Spleen (tissue), 11 donors: Measurements from ENCODE around the gene GPR62. TPM values are rescaled to one million over a fixed set of nuclear protein-coding genes. Genes with fewer than 3 reads are reported as not detected.

Source experiments
- DNase-seq: peaks from one replicate; pipeline ENCODE4 v3.0.0-alpha.2; 2020
- H3K27ac ChIP-seq, 8 donors: fragments of 200-600 bp; sonication (generic) in 7 of 8; 1 replicate in 4 of 8; 2 replicates in 4 of 8; pipeline versions ENCODE4 v1.5.0 to v1.8.0; 2016 to 2021; ENCODE audit warnings: inconsistent platforms in 4 of 8, mild to moderate bottlenecking in 4 of 8, moderate library complexity in 1 of 8
- H3K27me3 ChIP-seq, 7 donors: fragments of 200-600 bp; sonication (generic) in 6 of 7; replicated peaks in 1 of 7; 1 replicate in 4 of 7; 2 replicates in 3 of 7; pipeline versions ENCODE4 v1.5.0 to v1.8.0; 2016 to 2021; ENCODE audit warnings: inconsistent platforms in 3 of 7, mild to moderate bottlenecking in 1 of 7
- H3K36me3 ChIP-seq, 6 donors: fragments of 200-600 bp; sonication (generic) in 5 of 6; 1 replicate in 4 of 6; 2 replicates in 2 of 6; pipeline versions ENCODE4 v1.5.0 to v1.8.0; 2016 to 2021; ENCODE audit warnings: inconsistent platforms in 2 of 6
- H3K4me1 ChIP-seq, 6 donors: fragments of 200-600 bp; sonication (generic) in 5 of 6; 1 replicate in 3 of 6; 2 replicates in 3 of 6; pipeline versions ENCODE4 v1.5.0 to v1.8.0; 2016 to 2021; ENCODE audit warnings: inconsistent platforms in 3 of 6
- H3K4me3 ChIP-seq, 8 donors: fragments of 200-600 bp; sonication (generic) in 7 of 8; 1 replicate in 4 of 8; 2 replicates in 4 of 8; pipeline versions ENCODE4 v1.5.0 to v1.8.0; 2016 to 2021; ENCODE audit warnings: inconsistent platforms in 4 of 8, mild to moderate bottlenecking in 4 of 8, moderate library complexity in 2 of 8
- H3K9me3 ChIP-seq, 8 donors: fragments of 200-600 bp; sonication (generic) in 7 of 8; 1 replicate in 4 of 8; 2 replicates in 4 of 8; pipeline versions ENCODE4 v1.5.0 to v1.8.0; 2016 to 2021; ENCODE audit warnings: inconsistent platforms in 4 of 8
- POLR2A ChIP-seq, 3 donors: fragments of 450-650 bp; IDR thresholded peaks; one replicate each; pipeline ENCODE4 v1.5.1; 2017; ENCODE audit warnings: antibody characterized with exemption in 3 of 3, mild to moderate bottlenecking in 1 of 3
- POLR2AphosphoS5 ChIP-seq, 3 donors: sonication (generic); formaldehyde crosslinking; IDR thresholded peaks; one replicate each; pipeline ENCODE4 v1.5.1; 2017; ENCODE audit warnings: antibody characterized with exemption in 3 of 3
- whole genome bisulfite sequencing, 5 donors: extraction: QIAGEN DNeasy Blood & Tissue Kit in 3 of 5; methylation state at CpG; one replicate each; pipeline versions ENCODE4 v1.1.5 to v1.1.7; 2013 to 2018; 5-methylcytosine and 5-hydroxymethylcytosine counted together
- intact Hi-C: fragments of 100-400 bp; cut with DNase I; formaldehyde crosslinking; loops from one replicate; pipeline ENCODE4 v1.15.0; 2023; ENCODE audit warnings: low total_unique reads
- polyA plus RNA-seq, 3 donors: library from polyadenylated mRNA; stranded (reverse); fragments of 200-250 nt; gene quantifications; one replicate each; pipeline ENCODE4 v1.2.1, GENCODE V29; 2013
- total RNA-seq, 7 donors: library from RNA; depleted of rRNA in 3 of 7; stranded (reverse); fragments of >200 nt in 3 of 7; fragmentation: NEBNext Ultra II Directional in 4 of 7; extraction: Animal tissue kit (Norgen Biotek cat#: 25700) in 4 of 7; gene quantifications; one replicate each; pipeline versions ENCODE4 v1.1.0 to v1.2.1, GENCODE V29; 2016 to 2021
- TF ChIP-seq, protein P1 (sequence below), 11 experiments: fragments of 200-600 bp in 7 of 11; fragments of 450-650 bp in 4 of 11; sonication (generic) in 4 of 11; IDR thresholded peaks in 8 of 11; conservative IDR thresholded peaks in 3 of 11; 1 replicate in 7 of 11; 2 replicates in 4 of 11; pipeline versions ENCODE4 v1.4.0 to v1.8.0; 2016 to 2021; ENCODE audit warnings: antibody characterized with exemption in 11 of 11, inconsistent platforms in 4 of 11, mild to moderate bottlenecking in 1 of 11
- donor health status: healthy with polysubstance abuse.
- donor health status: DM: no; HTN: no; CAD: no; lungs with moderate emphysema.
- donor health status: DM: no; HTN: no; CAD: no.
- donor health status: Bipolar disorder and iron deficiency.
- donor health status: healthy.
- donor health status: DM: no; HTN: no; CAD: no.
- donor health status: DM: yes; HTN: yes; CAD: no.

The GPR62 gene
- total and polyA plus RNA-seq, 10 donors = 0.04 to 0.39 (median 0.05) TPM; not detected in 6

DNA sequence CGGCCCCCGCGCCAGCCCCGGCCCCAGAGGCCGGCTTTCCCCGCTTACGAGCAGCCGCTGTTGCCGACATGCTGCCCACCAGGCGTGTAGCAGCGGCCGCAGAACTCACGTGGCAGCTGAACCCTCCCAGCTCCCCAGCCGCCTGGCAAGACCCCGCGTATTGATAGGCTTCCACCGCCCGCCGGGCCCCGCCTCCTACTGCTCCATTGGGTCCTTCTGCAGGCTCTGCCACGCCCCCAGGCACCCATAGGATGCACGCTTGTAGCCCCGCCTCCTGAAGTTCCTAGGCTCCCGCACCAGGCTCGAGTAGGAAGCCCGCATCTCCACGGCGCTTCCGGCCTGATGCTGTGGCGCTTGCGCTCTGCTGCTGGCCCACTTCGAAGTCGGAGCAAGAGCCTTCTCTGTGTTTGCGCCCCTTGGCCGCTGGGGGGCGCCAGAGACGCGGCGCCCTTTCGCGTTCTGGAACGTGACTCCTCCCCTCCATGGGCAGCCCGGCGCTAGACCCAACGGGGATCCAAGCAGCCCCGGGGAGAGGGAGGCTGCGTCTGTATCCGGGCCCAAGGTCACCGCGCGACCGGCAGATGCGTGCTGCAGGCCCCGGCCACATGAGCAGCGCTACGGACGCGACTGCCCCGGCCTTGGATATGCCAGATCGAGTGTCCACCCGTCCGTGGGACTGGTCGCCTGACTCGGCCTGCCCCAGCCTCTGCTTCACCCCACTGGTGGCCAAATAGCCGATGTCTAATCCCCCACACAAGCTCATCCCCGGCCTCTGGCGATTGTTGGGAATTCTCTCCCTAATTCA, 13.2 kb upstream of the GPR62 start, which contains the start of the genes PARP3 and RRP9:
Gene PARP3, plus strand, starts transcription at position 566 of the 805 bp plus-strand sequence. CDS start 993 bp downstream, outside the sequence.
Gene RRP9, minus strand, starts transcription at position 107 of the 805 bp plus-strand sequence. Its CDS starts 37 bp downstream, at position 70.
- Histone ChIP-seq H3K27me3 (no peaks in the 10 kb centered on the region), H3K4me3 (peak within 1 kb of the TSS; percentile 71 to 95 (median 82)), H3K27ac (peak within 1 kb of the TSS; percentile 82 to 94 (median 90)), H3K4me1 (peaks cover 15 to 44% (median 32%) of the 10 kb centered on the region in 6 donors), H3K9me3 (no peaks in the 10 kb centered on the region), H3K36me3 (peaks cover 2 to 49% (median 25%) of the 10 kb centered on the region in 6 donors)
- peak; percentile 100 for DNase-seq
- intact Hi-C loops = loop anchor here (10.0 kb wide), 1 partner anchor 53 kb away; the partner anchor contains the start of gene RPL29
- 1% methylated on average over 31 to 67 of the region's 67 CpGs for WGBS, 5 donors
- TF ChIP-seq, protein P1, sequence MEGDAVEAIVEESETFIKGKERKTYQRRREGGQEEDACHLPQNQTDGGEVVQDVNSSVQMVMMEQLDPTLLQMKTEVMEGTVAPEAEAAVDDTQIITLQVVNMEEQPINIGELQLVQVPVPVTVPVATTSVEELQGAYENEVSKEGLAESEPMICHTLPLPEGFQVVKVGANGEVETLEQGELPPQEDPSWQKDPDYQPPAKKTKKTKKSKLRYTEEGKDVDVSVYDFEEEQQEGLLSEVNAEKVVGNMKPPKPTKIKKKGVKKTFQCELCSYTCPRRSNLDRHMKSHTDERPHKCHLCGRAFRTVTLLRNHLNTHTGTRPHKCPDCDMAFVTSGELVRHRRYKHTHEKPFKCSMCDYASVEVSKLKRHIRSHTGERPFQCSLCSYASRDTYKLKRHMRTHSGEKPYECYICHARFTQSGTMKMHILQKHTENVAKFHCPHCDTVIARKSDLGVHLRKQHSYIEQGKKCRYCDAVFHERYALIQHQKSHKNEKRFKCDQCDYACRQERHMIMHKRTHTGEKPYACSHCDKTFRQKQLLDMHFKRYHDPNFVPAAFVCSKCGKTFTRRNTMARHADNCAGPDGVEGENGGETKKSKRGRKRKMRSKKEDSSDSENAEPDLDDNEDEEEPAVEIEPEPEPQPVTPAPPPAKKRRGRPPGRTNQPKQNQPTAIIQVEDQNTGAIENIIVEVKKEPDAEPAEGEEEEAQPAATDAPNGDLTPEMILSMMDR (IDR thresholded peaks at IDR 0.05 in 8 of 11, conservative IDR thresholded peaks at IDR 0.05 in 3 of 11) = peak; percentile 100
- TF ChIP-seq POLR2AphosphoS5 (IDR thresholded peaks at IDR 0.05) = peak; percentile 81 to 92 (median 90)
- no peak for TF ChIP-seq POLR2A (IDR thresholded peaks at IDR 0.05)

DNA sequence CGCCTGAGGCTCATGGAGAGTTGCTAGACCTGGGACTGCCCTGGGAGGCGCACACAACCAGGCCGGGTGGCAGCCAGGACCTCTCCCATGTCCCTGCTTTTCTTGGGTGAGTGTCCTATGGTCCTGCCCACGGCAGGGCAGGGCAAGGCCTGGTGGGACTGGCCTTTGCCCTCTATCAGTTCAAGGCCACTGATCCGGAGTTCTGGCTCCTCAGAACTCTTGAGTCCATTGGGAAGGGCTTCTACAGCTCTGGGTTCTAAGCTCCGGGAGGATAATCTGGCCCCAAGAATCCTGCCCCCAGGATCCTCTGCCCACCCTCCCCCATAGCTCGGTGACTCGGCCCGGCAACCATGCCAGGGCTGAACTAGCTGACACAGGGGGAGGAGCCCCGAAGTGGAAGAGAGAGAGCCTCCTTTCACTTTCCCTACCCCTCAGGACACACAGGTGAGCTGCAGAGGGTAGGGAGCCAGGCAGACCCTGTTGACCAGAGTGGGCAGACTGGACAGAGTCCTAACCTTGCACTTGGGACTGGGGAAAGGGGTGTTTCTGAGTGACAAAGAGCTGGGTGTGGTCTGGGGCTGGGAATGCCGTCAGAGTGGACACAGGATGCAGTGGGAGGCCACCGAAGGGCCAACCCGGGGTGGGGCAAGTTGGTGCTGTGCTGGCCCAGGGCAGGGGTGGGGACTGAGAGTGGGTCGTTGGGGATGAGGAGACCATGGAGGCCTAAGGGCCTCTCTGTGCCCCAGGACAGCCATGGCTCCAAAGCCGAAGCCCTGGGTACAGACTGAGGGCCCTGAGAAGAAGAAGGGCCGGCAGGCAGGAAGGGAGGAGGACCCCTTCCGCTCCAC, 12.4 kb upstream of the GPR62 start:
- TF ChIP-seq, protein P1 (IDR thresholded peaks at IDR 0.05 in 8 of 11, conservative IDR thresholded peaks at IDR 0.05 in 3 of 11) = no peak
- TF ChIP-seq POLR2A (IDR thresholded peaks at IDR 0.05) (no peak), POLR2AphosphoS5 (IDR thresholded peaks at IDR 0.05) (peak; percentile 52 to 64 (median 55))
- DNase-seq = peak; percentile 89
- Histone ChIP-seq H3K4me3 (peak overlapping the region; percentile 33 to 94 (median 79)), H3K27me3 (no peaks in the 10 kb centered on the region), H3K27ac (peak overlapping the region; percentile 82 to 94 (median 90)), H3K9me3 (no peaks in the 10 kb centered on the region), H3K4me1 (peaks cover 15 to 44% (median 32%) of the 10 kb centered on the region in 6 donors), H3K36me3 (peaks cover 0 to 49% (median 16%) of the 10 kb centered on the region in 6 donors)
- WGBS, 5 donors = 40 to 58% (median 46%) methylated on average over 14 to 17 of the region's 17 CpGs
- intact Hi-C loops = loop anchor here (10.0 kb wide), 1 partner anchor 52 kb away; the partner anchor contains the start of gene RPL29

DNA sequence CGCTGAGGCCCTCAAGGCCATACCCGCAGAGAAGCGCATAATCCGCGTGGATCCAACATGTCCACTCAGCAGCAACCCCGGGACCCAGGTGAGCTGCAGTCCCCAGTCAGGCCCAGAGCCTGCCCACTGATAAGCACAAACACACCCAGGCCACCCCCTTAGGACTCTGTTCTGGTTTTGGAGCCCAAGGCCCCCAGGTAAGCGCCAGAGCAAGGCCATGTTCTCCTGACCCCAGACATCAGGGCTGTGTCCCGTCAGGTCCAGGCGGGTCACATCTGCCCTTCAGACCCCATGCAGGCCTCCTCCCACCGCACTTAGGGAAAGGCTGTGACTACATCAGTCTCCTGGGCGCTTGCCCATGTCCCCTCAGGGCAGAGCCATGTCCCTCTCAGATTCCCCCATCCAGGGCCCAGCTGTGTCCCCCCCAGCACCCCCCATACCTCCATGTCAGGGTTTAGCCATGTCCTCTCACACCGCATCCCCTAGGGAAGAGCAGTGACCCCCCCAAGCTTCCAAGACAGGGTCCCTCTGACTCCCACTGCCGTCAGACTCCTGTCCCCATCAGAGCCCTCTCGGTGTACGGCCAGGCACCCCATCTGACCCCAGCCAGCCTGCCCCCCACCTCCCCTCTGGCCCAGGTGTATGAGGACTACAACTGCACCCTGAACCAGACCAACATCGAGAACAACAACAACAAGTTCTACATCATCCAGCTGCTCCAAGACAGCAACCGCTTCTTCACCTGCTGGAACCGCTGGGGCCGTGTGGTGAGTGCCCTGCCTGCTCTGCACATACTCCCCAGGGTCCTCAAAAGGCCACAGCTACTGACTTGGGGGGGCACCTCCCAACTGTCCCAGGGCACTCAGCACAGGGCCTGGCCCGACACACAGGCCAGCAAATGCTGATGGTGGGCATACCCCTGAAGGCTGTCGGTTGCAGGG, 11.5 kb upstream of the GPR62 start:
- H3K9me3 ChIP-seq = no peaks in the 10 kb centered on the region
- peak; percentile 77 for DNase-seq
- WGBS, 5 donors = 86 to 94% (median 89%) methylated on average over 19 to 21 of the region's 21 CpGs
- H3K36me3 ChIP-seq = peaks cover 0 to 48% (median 9%) of the 10 kb centered on the region in 6 donors
- H3K4me1 ChIP-seq = peaks cover 15 to 44% (median 32%) of the 10 kb centered on the region in 6 donors
- intact Hi-C loops = loop anchor here (10.0 kb wide), 1 partner anchor 51 kb away; the partner anchor contains the start of gene RPL29
- no peak for TF ChIP-seq POLR2AphosphoS5 (IDR thresholded peaks at IDR 0.05)
- TF ChIP-seq, protein P1 (IDR thresholded peaks at IDR 0.05 in 8 of 11, conservative IDR thresholded peaks at IDR 0.05 in 3 of 11) = no peak
- TF ChIP-seq POLR2A (IDR thresholded peaks at IDR 0.05) = no peak
- peak overlapping the region in 4 of 8 donors; percentile 73 to 94 (median 83) for H3K4me3 ChIP-seq
- no peaks in the 10 kb centered on the region for H3K27me3 ChIP-seq
- peak overlapping the region in 6 of 8 donors; percentile 89 to 94 (median 92) for H3K27ac ChIP-seq
